ENCODE data around the gene EIF4E2.

EIF4E2 gene

GRCh38 chr2:232537079-232537478, 13.4 kb upstream of the EIF4E2 start:
- DNase-seq (ENCODE audit: low read depth in 3 of 3, low spot score in 1 of 3): no peak

- no peak for DNase-seq (ENCODE audit: low read depth in 3 of 3, low spot score in 1 of 3)
These were observed 13.0 kb upstream of the EIF4E2 start for GRCh38 chr2:232537499-232537898.

- no peak for DNase-seq (ENCODE audit: low read depth in 3 of 3, low spot score in 1 of 3)
These were observed 11.8 kb upstream of the EIF4E2 start for GRCh38 chr2:232538671-232539070.

- no peak for DNase-seq (ENCODE audit: low read depth in 3 of 3, low spot score in 1 of 3)
These were observed 10.9 kb upstream of the EIF4E2 start, which contains the start of gene CHRNG for GRCh38 chr2:232539298-232540231. TSS of gene CHRNG (plus strand) at chr2:232539692. CDS start at chr2:232539748, 56 bp downstream.

- no peak for DNase-seq (ENCODE audit: low read depth in 3 of 3, low spot score in 1 of 3)
These were observed 9.9 kb upstream of the EIF4E2 start for GRCh38 chr2:232540441-232541041.

GRCh38 chr2:232541195-232541960, 9.1 kb upstream of the EIF4E2 start:
- no peak for DNase-seq (ENCODE audit: low read depth in 3 of 3, low spot score in 1 of 3)

GRCh38 chr2:232541961-232542714, 8.4 kb upstream of the EIF4E2 start:
- DNase-seq (ENCODE audit: low read depth in 3 of 3, low spot score in 1 of 3): no peak

- DNase-seq (ENCODE audit: low read depth in 3 of 3, low spot score in 1 of 3): no peak
These were observed 7.6 kb upstream of the EIF4E2 start for GRCh38 chr2:232542715-232543467.

GRCh38 chr2:232543491-232543890, 7.0 kb upstream of the EIF4E2 start:
- no peak for DNase-seq (ENCODE audit: low read depth in 3 of 3, low spot score in 1 of 3)

GRCh38 chr2:232543928-232544631, 6.4 kb upstream of the EIF4E2 start:
- no peak for DNase-seq (ENCODE audit: low read depth in 3 of 3, low spot score in 1 of 3)

GRCh38 chr2:232544674-232545073, 5.8 kb upstream of the EIF4E2 start:
- no peak for DNase-seq (ENCODE audit: low read depth in 3 of 3, low spot score in 1 of 3)

- DNase-seq (ENCODE audit: low read depth in 3 of 3, low spot score in 1 of 3): no peak
These were observed 4.7 kb upstream of the EIF4E2 start for GRCh38 chr2:232545511-232546375.

GRCh38 chr2:232547991-232548390, 2.5 kb upstream of the EIF4E2 start:
- DNase-seq (ENCODE audit: low read depth in 3 of 3, low spot score in 1 of 3): no peak

GRCh38 chr2:232549655-232550353, 685 bp upstream of the EIF4E2 start:
- DNase-seq (ENCODE audit: low read depth in 3 of 3, low spot score in 1 of 3): no peak

GRCh38 chr2:232551250-232551638, 755 bp downstream of the EIF4E2 start:
- DNase-seq (ENCODE audit: low read depth in 3 of 3, low spot score in 1 of 3): no peak

- DNase-seq (ENCODE audit: low read depth in 3 of 3, low spot score in 1 of 3): no peak
These were observed 1.3 kb downstream of the EIF4E2 start for GRCh38 chr2:232551776-232552175.

- no peak for DNase-seq (ENCODE audit: low read depth in 3 of 3, low spot score in 1 of 3)
These were observed 5.9 kb downstream of the EIF4E2 start for GRCh38 chr2:232556426-232556825.

- DNase-seq (ENCODE audit: low read depth in 3 of 3, low spot score in 1 of 3): no peak
These were observed 12.1 kb downstream of the EIF4E2 start for GRCh38 chr2:232562515-232563151.
